Left lung (tissue), 10 donors: ENCODE results near the gene LGSN. TPM values are rescaled to one million over a fixed set of nuclear protein-coding genes. Genes with fewer than 3 reads are reported as not detected.

Source experiments
- ATAC-seq: fragments of 200-7000 bp; cut with Tn5 transposase; one replicate; pipeline ENCODE4 v1.9.1; 2020; ENCODE audit warnings: moderate library complexity
- DNase-seq, 4 donors: peaks; one replicate each; pipeline ENCODE4 v3.0.0-alpha.2; 2013 to 2020
- H3K27ac ChIP-seq, 2 donors: fragments of 200-600 bp; sonication (generic) in 1 of 2; one replicate each; pipeline versions ENCODE4 v1.5.0 to v1.8.0; 2020 to 2021
- H3K27me3 ChIP-seq, 2 donors: fragments of 200-600 bp; sonication (generic) in 1 of 2; one replicate each; pipeline versions ENCODE4 v1.5.0 to v1.8.0; 2020 to 2021
- H3K36me3 ChIP-seq, 2 donors: fragments of 200-600 bp; sonication (generic) in 1 of 2; one replicate each; pipeline versions ENCODE4 v1.5.0 to v1.8.0; 2020 to 2021
- H3K4me1 ChIP-seq, 2 donors: fragments of 200-600 bp; one replicate each; pipeline ENCODE4 v1.8.0; 2021
- H3K4me3 ChIP-seq, 2 donors: fragments of 200-600 bp; sonication (generic) in 1 of 2; one replicate each; pipeline versions ENCODE4 v1.5.0 to v1.8.0; 2020 to 2021; ENCODE audit warnings: mild to moderate bottlenecking in 1 of 2
- H3K9me3 ChIP-seq, 2 donors: fragments of 200-600 bp; sonication (generic) in 1 of 2; one replicate each; pipeline versions ENCODE4 v1.5.0 to v1.8.0; 2020 to 2021
- intact Hi-C, 2 donors: fragments of 100-400 bp; cut with DNase I; formaldehyde crosslinking; loops; one replicate each; pipeline versions ENCODE4 v1.11.2 to v1.14.2; 2022
- polyA plus RNA-seq, 6 donors: library from polyadenylated mRNA; unstranded; fragments of 120-200 nt; gene quantifications; one replicate each; pipeline ENCODE4 v1.2.1, GENCODE V29; 2013; ENCODE audit not compliant: insufficient read length in 6 of 6
- total RNA-seq, 2 donors: library from RNA; stranded (reverse); fragmentation: NEBNext Ultra II Directional; extraction: Animal tissue kit (Norgen Biotek cat#: 25700); gene quantifications; one replicate each; pipeline ENCODE4 v1.2.1, GENCODE V29; 2021
- TF ChIP-seq, protein P1 (sequence below), 2 donors: fragments of 200-600 bp; sonication (generic) in 1 of 2; IDR thresholded peaks; one replicate each; pipeline versions ENCODE4 v1.5.0 to v1.8.0; 2021; ENCODE audit warnings: antibody characterized with exemption in 2 of 2
- donor health status: DM: no; HTN: yes; CAD: no.
- donor health status: DM: no; HTN: no; CAD: no.

The LGSN gene
- total and polyA plus RNA-seq, 8 donors, result 0.11 to 0.88 (median 0.65) TPM; not detected in 1

DNA sequence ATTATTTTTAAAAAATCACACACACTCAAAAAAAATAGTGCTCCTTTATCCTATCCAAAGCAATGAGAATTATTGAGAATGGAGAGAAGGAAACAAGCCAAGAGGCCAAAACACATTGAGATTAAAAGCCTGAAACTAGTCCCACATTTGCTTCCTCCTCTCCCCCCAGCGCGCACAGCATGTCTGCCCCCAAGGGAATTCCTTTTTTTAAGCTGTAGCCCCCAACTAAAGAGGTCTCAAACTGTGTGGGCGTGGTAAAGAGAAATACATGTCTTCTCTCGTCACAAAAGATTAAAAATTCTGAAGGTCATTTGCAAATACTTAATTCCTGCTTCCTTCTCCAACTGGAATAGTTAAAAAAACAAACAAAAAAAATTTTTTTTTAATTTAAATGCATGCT, 52.7 kb downstream of the LGSN start:
- Histone ChIP-seq H3K27ac (no peak overlapping the region), H3K9me3 (no peaks in the 10 kb centered on the region), H3K4me3 (no peak overlapping the region), H3K4me1 (no peaks in the 10 kb centered on the region), H3K36me3 (no peaks in the 10 kb centered on the region), H3K27me3 (no peaks in the 10 kb centered on the region)
- intact Hi-C loops, result no loop called here
- DNase-seq (no peak), ATAC-seq (no peak)
- TF ChIP-seq, protein P1, sequence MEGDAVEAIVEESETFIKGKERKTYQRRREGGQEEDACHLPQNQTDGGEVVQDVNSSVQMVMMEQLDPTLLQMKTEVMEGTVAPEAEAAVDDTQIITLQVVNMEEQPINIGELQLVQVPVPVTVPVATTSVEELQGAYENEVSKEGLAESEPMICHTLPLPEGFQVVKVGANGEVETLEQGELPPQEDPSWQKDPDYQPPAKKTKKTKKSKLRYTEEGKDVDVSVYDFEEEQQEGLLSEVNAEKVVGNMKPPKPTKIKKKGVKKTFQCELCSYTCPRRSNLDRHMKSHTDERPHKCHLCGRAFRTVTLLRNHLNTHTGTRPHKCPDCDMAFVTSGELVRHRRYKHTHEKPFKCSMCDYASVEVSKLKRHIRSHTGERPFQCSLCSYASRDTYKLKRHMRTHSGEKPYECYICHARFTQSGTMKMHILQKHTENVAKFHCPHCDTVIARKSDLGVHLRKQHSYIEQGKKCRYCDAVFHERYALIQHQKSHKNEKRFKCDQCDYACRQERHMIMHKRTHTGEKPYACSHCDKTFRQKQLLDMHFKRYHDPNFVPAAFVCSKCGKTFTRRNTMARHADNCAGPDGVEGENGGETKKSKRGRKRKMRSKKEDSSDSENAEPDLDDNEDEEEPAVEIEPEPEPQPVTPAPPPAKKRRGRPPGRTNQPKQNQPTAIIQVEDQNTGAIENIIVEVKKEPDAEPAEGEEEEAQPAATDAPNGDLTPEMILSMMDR (IDR thresholded peaks at IDR 0.05), result no peak

DNA sequence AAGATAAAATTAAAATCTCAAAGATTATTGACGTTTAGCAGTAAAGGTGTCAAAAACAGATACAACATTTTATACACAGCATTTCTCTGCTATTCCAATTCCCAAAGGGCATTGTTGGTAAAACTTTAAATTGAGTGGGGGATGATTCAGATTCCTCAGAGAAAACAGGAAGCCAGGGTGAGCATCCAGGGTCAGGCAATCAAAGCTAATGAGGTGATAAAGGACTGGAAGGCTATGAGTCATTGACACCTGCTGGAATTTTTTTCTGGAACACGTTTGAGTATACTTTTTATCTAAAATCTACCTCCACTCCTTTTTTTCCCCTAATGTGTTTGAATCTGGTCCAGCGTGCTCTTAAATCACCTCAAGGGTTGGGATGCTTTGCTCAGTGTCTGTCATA, 56.3 kb downstream of the LGSN start:
- H3K27ac ChIP-seq, result no peak overlapping the region
- intact Hi-C loops, result no loop called here
- no peaks in the 10 kb centered on the region for H3K36me3 ChIP-seq
- H3K4me1 ChIP-seq, result no peaks in the 10 kb centered on the region
- no peaks in the 10 kb centered on the region for H3K27me3 ChIP-seq
- DNase-seq, result no peak
- H3K4me3 ChIP-seq, result no peak overlapping the region
- ATAC-seq, result no peak
- TF ChIP-seq, protein P1 (IDR thresholded peaks at IDR 0.05), result no peak
- no peaks in the 10 kb centered on the region for H3K9me3 ChIP-seq

DNA sequence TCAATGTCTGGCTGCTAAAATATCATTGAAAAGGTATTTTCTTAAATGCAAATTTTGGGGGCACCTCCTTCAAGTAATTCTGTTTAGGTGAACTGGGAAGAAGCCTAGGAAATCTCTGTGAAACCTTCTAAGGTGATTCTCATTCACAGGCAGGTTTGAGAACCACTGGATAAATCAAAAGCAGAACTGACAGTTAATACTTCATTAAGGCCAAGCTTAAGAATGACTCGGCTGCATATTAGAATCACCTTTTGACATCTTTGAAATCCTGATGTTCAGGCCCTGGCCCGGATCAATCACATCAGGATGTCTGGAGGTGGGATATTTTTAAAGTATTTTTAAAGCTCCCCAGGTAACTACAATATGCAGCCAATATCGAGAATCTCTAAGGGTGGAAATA, 58.0 kb downstream of the LGSN start:
- TF ChIP-seq, protein P1 (IDR thresholded peaks at IDR 0.05), result no peak
- intact Hi-C loops, result no loop called here

DNA sequence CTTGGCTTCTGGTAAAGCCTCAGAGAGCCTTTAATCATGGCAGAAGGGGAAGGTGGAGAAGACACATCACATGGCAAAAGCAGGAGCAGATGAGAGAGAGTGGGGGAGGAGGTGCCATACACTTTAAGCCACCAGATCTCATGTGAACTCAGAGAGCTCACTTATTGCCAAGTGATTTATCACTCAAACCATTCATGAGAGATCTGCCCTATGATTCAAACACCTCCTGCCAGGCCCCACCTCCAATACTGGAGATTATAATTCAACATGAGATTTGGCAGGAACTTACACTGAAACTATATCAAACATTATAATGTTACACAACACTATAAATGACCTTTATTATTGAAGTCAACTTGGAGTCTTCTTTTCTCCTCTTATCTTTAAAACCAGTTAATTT, 60.6 kb downstream of the LGSN start:
- DNase-seq (no peak), ATAC-seq (no peak)
- intact Hi-C loops, result no loop called here
- no peaks in the 10 kb centered on the region for H3K4me1 ChIP-seq
- no peak overlapping the region for H3K4me3 ChIP-seq
- H3K27me3 ChIP-seq, result no peaks in the 10 kb centered on the region
- H3K27ac ChIP-seq, result no peak overlapping the region
- H3K9me3 ChIP-seq, result no peaks in the 10 kb centered on the region
- H3K36me3 ChIP-seq, result no peaks in the 10 kb centered on the region
- TF ChIP-seq, protein P1 (IDR thresholded peaks at IDR 0.05), result no peak

More for the DNA sequence above, 58.0 kb downstream of the LGSN start:
- Histone ChIP-seq H3K27me3 (no peaks in the 10 kb centered on the region), H3K9me3 (no peaks in the 10 kb centered on the region), H3K4me1 (no peaks in the 10 kb centered on the region), H3K4me3 (no peak overlapping the region), H3K36me3 (no peaks in the 10 kb centered on the region), H3K27ac (no peak overlapping the region)
- DNase-seq (no peak), ATAC-seq (no peak)

DNA sequence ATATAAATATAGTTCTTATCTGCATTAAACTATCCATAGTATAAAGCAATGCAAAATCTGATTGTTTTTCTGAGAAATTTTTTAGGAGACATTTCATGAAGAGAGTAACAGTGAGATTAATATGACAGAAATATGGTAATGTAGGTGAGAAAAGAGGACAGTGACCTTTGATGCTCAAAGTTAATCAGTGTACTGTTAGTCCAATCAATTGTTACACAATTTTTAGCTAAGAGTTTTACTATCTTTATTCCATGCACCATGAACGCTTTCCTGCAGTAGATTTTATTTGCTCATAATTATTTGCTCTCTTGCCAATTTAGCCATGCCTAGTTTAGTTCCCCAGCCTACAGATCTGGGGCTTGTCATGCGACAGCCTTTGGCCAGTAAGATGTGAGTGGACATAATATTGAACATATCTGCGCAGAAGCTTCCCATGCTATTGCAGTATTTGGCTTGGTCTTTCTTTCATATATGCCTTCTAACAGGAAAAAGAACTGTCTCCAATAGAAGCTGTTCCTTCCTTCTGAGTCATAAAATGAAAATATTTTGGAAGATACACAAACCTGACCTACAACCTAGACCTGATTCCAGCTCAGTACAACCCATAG, 69.8 kb downstream of the LGSN start:
- Histone ChIP-seq H3K27ac (no peak overlapping the region), H3K4me1 (no peaks in the 10 kb centered on the region), H3K9me3 (peaks cover 0 to 2% of the 10 kb centered on the region in 2 donors), H3K36me3 (no peaks in the 10 kb centered on the region), H3K27me3 (no peaks in the 10 kb centered on the region), H3K4me3 (no peak overlapping the region)
- DNase-seq, result no peak
- intact Hi-C loops, result no loop called here
- TF ChIP-seq, protein P1 (IDR thresholded peaks at IDR 0.05), result no peak
- no peak for ATAC-seq
